HEK293 (cell line): ENCODE data around the gene DDI1.

ENCODE experiments used
- CTCF ChIA-PET: fragments of 350-600 bp; formaldehyde crosslinking; extraction: SDS; loops from one replicate; lab custom pipeline; 2021; ENCODE audit warnings: antibody characterized with exemption; lab: Yijun Ruan, JAX
- POLR2A ChIA-PET: fragments of 300-600 bp; formaldehyde crosslinking; extraction: SDS; loops from one replicate; lab custom pipeline; 2020; ENCODE audit warnings: antibody characterized with exemption, inconsistent platforms; lab: Yijun Ruan, JAX
- H3K27ac ChIP-seq: fragments of 200-500 bp; sonication (Bioruptor generic); 2 replicates; pipeline ENCODE4 v1.5.1; 2014; ENCODE audit warnings: low read depth, low read length, control low read depth, inconsistent platforms; ENCODE audit errors: extremely low read depth
- H3K36me3 ChIP-seq, 2 experiments: fragments of 200-500 bp in 1 of 2; sonication (Bioruptor generic) in 1 of 2; 1 replicate in 1 of 2; 2 replicates in 1 of 2; pipeline ENCODE4 v1.5.1; 2014 to 2017; ENCODE audit warnings: inconsistent platforms in 2 of 2, low read length in 2 of 2; ENCODE audit not compliant: control insufficient read depth in 2 of 2, insufficient read depth in 1 of 2
- H3K4me1 ChIP-seq: fragments of 200-500 bp; sonication (Bioruptor generic); 2 replicates; pipeline ENCODE4 v1.5.1; 2014; ENCODE audit warnings: mild to moderate bottlenecking, low read length, inconsistent platforms; ENCODE audit not compliant: control insufficient read depth, insufficient read depth
- H3K4me3 ChIP-seq: 2 replicates; pipeline ENCODE4 v1.5.1; 2011; ENCODE audit warnings: low read depth, mild to moderate bottlenecking, control low read depth, low read length, moderate library complexity
- H3K9me3 ChIP-seq: fragments of 200-500 bp; sonication (Bioruptor generic); 2 replicates; pipeline ENCODE4 v1.5.1; 2014; ENCODE audit warnings: low read depth, low read length, inconsistent platforms; ENCODE audit not compliant: control insufficient read depth, insufficient read depth
- EGR2 ChIP-seq: fragments of 450-650 bp; formaldehyde crosslinking; IDR thresholded peaks from 2 replicates; pipeline ENCODE4 v1.5.1; 2016; ENCODE audit warnings: low read depth, missing biosample characterization, missing genetic modification characterization
- KLF16 ChIP-seq: fragments of 450-650 bp; formaldehyde crosslinking; IDR thresholded peaks from 2 replicates; pipeline ENCODE4 v1.5.1; 2017; ENCODE audit warnings: missing biosample characterization, missing genetic modification characterization
- OSR2 ChIP-seq: fragments of 450-650 bp; formaldehyde crosslinking; IDR thresholded peaks from 2 replicates; pipeline ENCODE4 v1.5.1; 2016; ENCODE audit warnings: missing biosample characterization, missing genetic modification characterization
- TRIM28 ChIP-seq: IDR thresholded peaks from 2 replicates; pipeline ENCODE4 v1.6.1; 2011; ENCODE audit warnings: low read length, control low read depth, borderline replicate concordance
- ZFP3 ChIP-seq: fragments of 450-650 bp; formaldehyde crosslinking; IDR thresholded peaks from 2 replicates; pipeline ENCODE4 v1.5.1; 2016; ENCODE audit warnings: low read depth, missing biosample characterization, missing genetic modification characterization
- ZNF121 ChIP-seq: fragments of 450-650 bp; formaldehyde crosslinking; IDR thresholded peaks from 2 replicates; pipeline ENCODE4 v1.5.1; 2016; ENCODE audit warnings: missing biosample characterization, missing genetic modification characterization
- ZNF133 ChIP-seq: fragments of 450-650 bp; formaldehyde crosslinking; IDR thresholded peaks from 2 replicates; pipeline ENCODE4 v1.5.1; 2016; ENCODE audit warnings: missing biosample characterization, missing genetic modification characterization
- ZNF175 ChIP-seq: fragments of 450-650 bp; formaldehyde crosslinking; IDR thresholded peaks from 2 replicates; pipeline ENCODE4 v1.5.1; 2016; ENCODE audit warnings: missing biosample characterization, missing genetic modification characterization
- ZNF214 ChIP-seq: fragments of 450-650 bp; formaldehyde crosslinking; IDR thresholded peaks from 2 replicates; pipeline ENCODE4 v1.5.1; 2017; ENCODE audit warnings: missing biosample characterization, mild to moderate bottlenecking, missing genetic modification characterization, borderline replicate concordance
- ZNF221 ChIP-seq: fragments of 450-650 bp; formaldehyde crosslinking; IDR thresholded peaks from 2 replicates; pipeline ENCODE4 v1.5.1; 2017; ENCODE audit warnings: missing biosample characterization, missing genetic modification characterization, borderline replicate concordance
- ZNF391 ChIP-seq: fragments of 450-650 bp; formaldehyde crosslinking; IDR thresholded peaks from 2 replicates; pipeline ENCODE4 v1.5.1; 2016; ENCODE audit warnings: low read depth, missing biosample characterization, missing genetic modification characterization, borderline replicate concordance
- ZNF416 ChIP-seq: fragments of 450-650 bp; formaldehyde crosslinking; IDR thresholded peaks from 2 replicates; pipeline ENCODE4 v1.5.1; 2016; ENCODE audit warnings: missing biosample characterization, missing genetic modification characterization
- ZNF529 ChIP-seq: fragments of 450-650 bp; formaldehyde crosslinking; IDR thresholded peaks from 2 replicates; pipeline ENCODE4 v1.5.1; 2017; ENCODE audit warnings: missing genetic modification characterization, missing biosample characterization; ENCODE audit not compliant: insufficient replicate concordance
- ZNF670 ChIP-seq: fragments of 450-650 bp; formaldehyde crosslinking; IDR thresholded peaks from 2 replicates; pipeline ENCODE4 v1.5.1; 2016; ENCODE audit warnings: missing biosample characterization, missing genetic modification characterization, low read depth
- ZNF76 ChIP-seq: fragments of 450-650 bp; formaldehyde crosslinking; IDR thresholded peaks from 2 replicates; pipeline ENCODE4; 2016; ENCODE audit warnings: low read depth, missing biosample characterization, missing genetic modification characterization, borderline replicate concordance
- ZNF776 ChIP-seq: fragments of 450-650 bp; formaldehyde crosslinking; IDR thresholded peaks from 2 replicates; pipeline ENCODE4 v1.5.0; 2017; ENCODE audit warnings: missing biosample characterization, missing genetic modification characterization, borderline replicate concordance
- TF ChIP-seq, protein P1 (sequence below): IDR thresholded peaks from 2 replicates; pipeline ENCODE4 v1.6.1; 2011; ENCODE audit warnings: mild to moderate bottlenecking, low read depth, low read length, borderline replicate concordance
- TF ChIP-seq, protein P2 (sequence below): fragments of 450-650 bp; formaldehyde crosslinking; optimal IDR thresholded peaks from 2 replicates; pipeline ENCODE3; 2016; ENCODE audit warnings: missing biosample characterization, mild to moderate bottlenecking, missing genetic modification characterization
- TF ChIP-seq, protein P3 (sequence below): fragments of 450-650 bp; formaldehyde crosslinking; IDR thresholded peaks from 2 replicates; pipeline ENCODE4 v1.5.1; 2016; ENCODE audit warnings: missing biosample characterization, missing genetic modification characterization, borderline replicate concordance
- TF ChIP-seq, protein P4 (sequence below): fragments of 450-650 bp; formaldehyde crosslinking; IDR thresholded peaks from 2 replicates; pipeline ENCODE4 v1.5.1; 2016; ENCODE audit warnings: missing biosample characterization, missing genetic modification characterization

The DDI1 gene

DNA sequence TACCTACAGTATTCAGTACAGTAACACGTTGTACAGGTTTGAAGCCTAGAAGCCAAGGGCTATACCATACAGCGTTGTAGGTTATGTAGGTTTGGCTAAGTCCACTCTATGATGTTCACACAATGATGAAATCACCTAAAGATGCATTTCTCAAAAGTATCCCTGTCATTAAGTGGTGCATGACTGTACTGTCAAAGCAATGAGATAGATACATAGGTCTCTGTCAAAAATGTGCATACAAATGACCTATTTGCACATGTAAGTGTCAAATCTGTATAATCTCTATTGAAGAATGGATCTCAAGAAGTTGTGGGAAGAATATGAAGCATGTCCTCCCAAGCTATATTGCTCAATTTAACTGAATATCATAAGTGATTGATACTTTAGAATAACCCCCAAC lies 11.9 kb upstream of the DDI1 start (continued):
- TF ChIP-seq, protein P1, sequence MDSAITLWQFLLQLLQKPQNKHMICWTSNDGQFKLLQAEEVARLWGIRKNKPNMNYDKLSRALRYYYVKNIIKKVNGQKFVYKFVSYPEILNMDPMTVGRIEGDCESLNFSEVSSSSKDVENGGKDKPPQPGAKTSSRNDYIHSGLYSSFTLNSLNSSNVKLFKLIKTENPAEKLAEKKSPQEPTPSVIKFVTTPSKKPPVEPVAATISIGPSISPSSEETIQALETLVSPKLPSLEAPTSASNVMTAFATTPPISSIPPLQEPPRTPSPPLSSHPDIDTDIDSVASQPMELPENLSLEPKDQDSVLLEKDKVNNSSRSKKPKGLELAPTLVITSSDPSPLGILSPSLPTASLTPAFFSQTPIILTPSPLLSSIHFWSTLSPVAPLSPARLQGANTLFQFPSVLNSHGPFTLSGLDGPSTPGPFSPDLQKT, result no peak
- TF ChIP-seq ZNF76 (tag by site-specific recombination) (no peak), ZNF529 (tag by site-specific recombination) (no peak), ZNF670 (tag by site-specific recombination) (no peak), ZNF391 (tag by site-specific recombination) (no peak), ZNF221 (no peak), OSR2 (tag by site-specific recombination) (no peak)
- TF ChIP-seq, protein P2, sequence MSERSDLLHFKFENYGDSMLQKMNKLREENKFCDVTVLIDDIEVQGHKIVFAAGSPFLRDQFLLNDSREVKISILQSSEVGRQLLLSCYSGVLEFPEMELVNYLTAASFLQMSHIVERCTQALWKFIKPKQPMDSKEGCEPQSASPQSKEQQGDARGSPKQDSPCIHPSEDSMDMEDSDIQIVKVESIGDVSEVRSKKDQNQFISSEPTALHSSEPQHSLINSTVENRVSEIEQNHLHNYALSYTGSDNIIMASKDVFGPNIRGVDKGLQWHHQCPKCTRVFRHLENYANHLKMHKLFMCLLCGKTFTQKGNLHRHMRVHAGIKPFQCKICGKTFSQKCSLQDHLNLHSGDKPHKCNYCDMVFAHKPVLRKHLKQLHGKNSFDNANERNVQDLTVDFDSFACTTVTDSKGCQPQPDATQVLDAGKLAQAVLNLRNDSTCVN (tag by site-specific recombination), result no peak
- TF ChIP-seq, all 188 proteins: peak for 0

DNA sequence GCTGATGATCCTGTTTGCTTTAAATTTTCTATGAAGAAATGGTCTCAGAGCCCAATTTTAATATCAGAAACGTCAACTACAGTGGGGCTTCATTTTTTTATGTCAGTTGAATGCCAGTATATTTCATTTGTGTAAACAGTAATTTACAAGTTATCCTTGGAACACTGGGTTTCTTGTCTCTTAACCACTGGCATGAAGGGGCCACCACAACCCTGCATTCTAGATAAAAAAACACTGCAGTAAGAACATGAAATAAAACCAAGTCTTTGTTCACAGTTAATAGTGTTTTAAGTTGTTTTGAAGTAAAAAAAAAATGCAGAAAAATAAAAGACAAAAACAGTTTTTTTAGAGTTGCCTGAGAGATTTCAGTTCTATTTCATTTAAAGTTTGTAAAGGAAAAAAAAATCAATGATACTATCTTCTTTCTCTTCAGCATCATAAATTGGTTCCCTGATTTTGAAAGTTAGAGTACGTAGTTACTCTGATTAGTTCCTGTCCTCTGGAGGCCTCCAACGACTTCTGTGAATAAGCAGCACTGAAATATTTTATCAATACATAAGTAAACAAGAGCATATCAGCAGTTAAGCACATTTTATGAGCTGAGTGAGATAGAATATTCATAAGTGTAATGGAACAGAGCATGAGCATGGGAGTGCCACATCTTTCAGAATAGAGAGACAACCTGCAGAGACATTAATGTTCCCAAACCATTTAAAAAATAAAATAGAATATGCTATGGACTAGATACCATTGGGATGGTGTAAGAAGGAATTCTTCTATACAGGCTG lies 7.8 kb upstream of the DDI1 start:
- Histone ChIP-seq H3K4me1 (no peaks in the 10 kb centered on the region), H3K9me3 (no peaks in the 10 kb centered on the region), H3K4me3 (no peak overlapping the region), H3K36me3 (no peaks in the 10 kb centered on the region), H3K27ac (no peak overlapping the region)
- no peak for TF ChIP-seq EGR2 (tag by site-specific recombination)
- POLR2A ChIA-PET, result no interaction called here
- CTCF ChIA-PET, result interaction anchor here (0.6 kb wide), 1 partner anchor 482 kb away, joined by 3 read pairs; no protein-coding TSS in a partner anchor

DNA sequence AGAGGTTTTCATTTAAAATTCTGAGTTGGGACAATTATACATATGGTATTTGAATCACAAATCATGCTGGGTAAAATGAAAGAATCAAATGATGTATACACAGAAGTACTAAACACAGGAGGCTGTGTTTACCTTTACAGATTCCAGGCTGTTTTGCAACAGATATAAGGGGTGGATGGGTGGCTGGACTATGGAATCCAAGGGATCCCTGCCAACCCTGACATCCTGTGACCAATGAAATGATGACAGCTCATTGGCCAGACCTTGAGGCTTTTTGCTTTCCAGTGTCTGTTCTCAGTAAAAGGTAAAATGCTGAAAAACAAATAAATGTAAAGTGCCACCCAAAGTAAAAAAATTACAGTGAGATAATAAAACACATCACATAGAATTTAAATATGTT lies 3.3 kb upstream of the DDI1 start:
- Histone ChIP-seq H3K9me3 (no peaks in the 10 kb centered on the region), H3K36me3 (no peaks in the 10 kb centered on the region), H3K27ac (no peak overlapping the region), H3K4me1 (no peaks in the 10 kb centered on the region), H3K4me3 (no peak overlapping the region)
- ChIA-PET CTCF (no interaction called here), POLR2A (no interaction called here)
- no peak for TF ChIP-seq ZNF175 (tag by site-specific recombination)
- no peak for TF ChIP-seq ZNF133 (tag by site-specific recombination)
- TF ChIP-seq, protein P3, sequence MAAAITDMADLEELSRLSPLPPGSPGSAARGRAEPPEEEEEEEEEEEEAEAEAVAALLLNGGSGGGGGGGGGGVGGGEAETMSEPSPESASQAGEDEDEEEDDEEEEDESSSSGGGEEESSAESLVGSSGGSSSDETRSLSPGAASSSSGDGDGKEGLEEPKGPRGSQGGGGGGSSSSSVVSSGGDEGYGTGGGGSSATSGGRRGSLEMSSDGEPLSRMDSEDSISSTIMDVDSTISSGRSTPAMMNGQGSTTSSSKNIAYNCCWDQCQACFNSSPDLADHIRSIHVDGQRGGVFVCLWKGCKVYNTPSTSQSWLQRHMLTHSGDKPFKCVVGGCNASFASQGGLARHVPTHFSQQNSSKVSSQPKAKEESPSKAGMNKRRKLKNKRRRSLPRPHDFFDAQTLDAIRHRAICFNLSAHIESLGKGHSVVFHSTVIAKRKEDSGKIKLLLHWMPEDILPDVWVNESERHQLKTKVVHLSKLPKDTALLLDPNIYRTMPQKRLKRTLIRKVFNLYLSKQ (tag by site-specific recombination), result no peak
- TF ChIP-seq, protein P4, sequence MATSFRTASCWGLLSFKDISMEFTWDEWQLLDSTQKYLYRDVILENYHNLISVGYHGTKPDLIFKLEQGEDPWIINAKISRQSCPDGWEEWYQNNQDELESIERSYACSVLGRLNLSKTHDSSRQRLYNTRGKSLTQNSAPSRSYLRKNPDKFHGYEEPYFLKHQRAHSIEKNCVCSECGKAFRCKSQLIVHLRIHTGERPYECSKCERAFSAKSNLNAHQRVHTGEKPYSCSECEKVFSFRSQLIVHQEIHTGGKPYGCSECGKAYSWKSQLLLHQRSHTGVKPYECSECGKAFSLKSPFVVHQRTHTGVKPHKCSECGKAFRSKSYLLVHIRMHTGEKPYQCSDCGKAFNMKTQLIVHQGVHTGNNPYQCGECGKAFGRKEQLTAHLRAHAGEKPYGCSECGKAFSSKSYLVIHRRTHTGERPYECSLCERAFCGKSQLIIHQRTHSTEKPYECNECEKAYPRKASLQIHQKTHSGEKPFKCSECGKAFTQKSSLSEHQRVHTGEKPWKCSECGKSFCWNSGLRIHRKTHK (tag by site-specific recombination), result no peak
- TF ChIP-seq ZNF416 (tag by site-specific recombination), result no peak
- no peak for TF ChIP-seq TRIM28
- no peak for TF ChIP-seq ZNF776 (tag by site-specific recombination)
- TF ChIP-seq KLF16, result no peak
- TF ChIP-seq ZNF121 (tag by site-specific recombination), result no peak
- TF ChIP-seq ZFP3, result no peak
- TF ChIP-seq ZNF214 (tag by site-specific recombination), result no peak
